ENCODE measurements around the gene DAP.
"Not testable (repeated sequence)": the region's sequence is repeated elsewhere in the genome, so short reads cannot be mapped to it uniquely, and the experiment has no call there.

Gene DAP

GRCh38 chr5:10761185-10761932 lies at the start of gene DAP:
DAP (minus strand) TSS chr5:10761234; CDS start chr5:10761068, 166 bp downstream.
- DNase-seq, result peak; percentile 82

- DNase-seq, result no peak
Measured at GRCh38 chr5:10808347-10809226, 47.6 kb upstream of the DAP start.

- DNase-seq, result no peak
Measured at GRCh38 chr5:10801931-10802666, 41.1 kb upstream of the DAP start.

GRCh38 chr5:10800852-10801251 lies 39.8 kb upstream of the DAP start:
- no peak for DNase-seq

GRCh38 chr5:10797261-10797660 lies 36.2 kb upstream of the DAP start:
- no peak for DNase-seq

GRCh38 chr5:10793785-10794184 lies 32.8 kb upstream of the DAP start:
- no peak for DNase-seq

- no peak for DNase-seq
Measured at GRCh38 chr5:10792336-10792735, 31.3 kb upstream of the DAP start.

- DNase-seq, result no peak
Measured at GRCh38 chr5:10789726-10790125, 28.7 kb upstream of the DAP start.

- DNase-seq, result peak; percentile 37
Measured at GRCh38 chr5:10789021-10789420, 28.0 kb upstream of the DAP start.

GRCh38 chr5:10788358-10788757 lies 27.3 kb upstream of the DAP start:
- no peak for DNase-seq

- no peak for DNase-seq
Measured at GRCh38 chr5:10786835-10787234, 25.8 kb upstream of the DAP start.

- DNase-seq, result not testable (repeated sequence)
Measured at GRCh38 chr5:10780208-10780607, 19.2 kb upstream of the DAP start.

- DNase-seq, result no peak
Measured at GRCh38 chr5:10779592-10779991, 18.6 kb upstream of the DAP start.

GRCh38 chr5:10778179-10778910 lies 17.3 kb upstream of the DAP start:
- no peak for DNase-seq

GRCh38 chr5:10775646-10776045 lies 14.6 kb upstream of the DAP start:
- DNase-seq, result no peak

- DNase-seq, result no peak
Measured at GRCh38 chr5:10772901-10773585, 12.0 kb upstream of the DAP start.

- no peak for DNase-seq
Measured at GRCh38 chr5:10768328-10768899, 7.4 kb upstream of the DAP start.

- peak; percentile 29 for DNase-seq
Measured at GRCh38 chr5:10762776-10763500, 1.9 kb upstream of the DAP start.

GRCh38 chr5:10761933-10762775 lies 1.1 kb upstream of the DAP start:
- no peak for DNase-seq

GRCh38 chr5:10760921-10761184 lies 181 bp downstream of the DAP start:
- no peak for DNase-seq
